Lower leg skin (tissue), 4 donors: ENCODE data around the gene HHIP. TPM values are rescaled to one million over a fixed set of nuclear protein-coding genes. Genes with fewer than 3 reads are reported as not detected.
"Not testable (repeated sequence)": the region's sequence is repeated elsewhere in the genome, so short reads cannot be mapped to it uniquely, and the experiment has no call there.

Source experiments
- DNase-seq, 2 donors: peaks; one replicate each; pipeline ENCODE4 v3.0.0-alpha.2; 2019; ENCODE audit warnings: low spot score in 2 of 2
- H3K4me3 ChIP-seq: fragments of 200-600 bp; sonication (generic); 2 replicates; pipeline ENCODE4 v1.5.1; 2017; ENCODE audit warnings: mild to moderate bottlenecking, low read depth; ENCODE audit not compliant: poor library complexity, severe bottlenecking
- CTCF ChIP-seq, 3 donors: fragments of 450-650 bp; IDR thresholded peaks; one replicate each; pipeline ENCODE4 v1.5.1; 2016; ENCODE audit warnings: antibody characterized with exemption in 3 of 3, mild to moderate bottlenecking in 3 of 3, moderate library complexity in 2 of 3
- POLR2A ChIP-seq, 2 donors: fragments of 450-650 bp; IDR thresholded peaks; one replicate each; pipeline ENCODE4 v1.6.1; 2016 to 2017; ENCODE audit warnings: antibody characterized with exemption in 2 of 2, mild to moderate bottlenecking in 1 of 2, moderate library complexity in 1 of 2
- WGBS, 2 donors: methylation state at CpG; one replicate each; pipeline ENCODE4 v1.1.5; 2018; 5-methylcytosine and 5-hydroxymethylcytosine counted together
- intact Hi-C: fragments of 100-400 bp; cut with DNase I; formaldehyde crosslinking; loops from one replicate; pipeline ENCODE4 v1.15.0; 2023; ENCODE audit warnings: low total_unique reads
- total RNA-seq, 4 donors: library from RNA; depleted of rRNA; stranded (reverse); fragments of >200 nt; gene quantifications; one replicate each; pipeline ENCODE4 v1.1.0, GENCODE V29; 2016

HHIP gene
- total RNA-seq, 4 donors from 2014 or later, result 0.03 to 0.04 TPM; not detected in 2

- H3K4me3 ChIP-seq, result no peak overlapping the region
- no peak for DNase-seq
- intact Hi-C loops, result no loop called here
- TF ChIP-seq POLR2A (IDR thresholded peaks at IDR 0.05) (no peak), CTCF (IDR thresholded peaks at IDR 0.05) (no peak)
- 71 to 77% methylated on average over 2 of the region's 2 CpGs for WGBS, 2 donors
These were observed 132.4 kb downstream of the HHIP start for GRCh38 chr4:144778364-144778763.

DNA sequence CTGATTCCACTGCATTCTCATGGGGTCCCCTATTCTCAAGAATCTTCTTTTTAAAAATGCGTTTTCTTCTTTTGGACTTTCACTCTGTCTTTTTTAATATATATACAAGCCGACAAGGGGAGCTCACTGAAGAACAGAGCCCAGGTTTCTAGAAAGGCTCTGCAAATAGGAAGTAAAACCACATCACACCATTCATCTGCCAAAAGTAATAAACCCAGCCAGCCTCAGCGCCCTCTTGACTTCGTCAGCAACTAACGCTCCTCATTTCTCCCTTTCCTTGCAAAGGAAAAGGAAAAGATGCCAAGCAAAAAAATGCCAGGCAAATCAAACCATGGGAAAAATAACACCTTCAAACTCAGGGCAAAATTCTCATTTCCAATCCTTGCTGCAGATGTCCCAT is 136.4 kb downstream of the HHIP start:
- no peak for DNase-seq
- 35 to 42% methylated on average over 5 of the region's 5 CpGs for WGBS, 2 donors
- intact Hi-C loops, result no loop called here
- TF ChIP-seq CTCF (IDR thresholded peaks at IDR 0.05) (no peak), POLR2A (IDR thresholded peaks at IDR 0.05) (no peak)
- no peak overlapping the region for H3K4me3 ChIP-seq

- no peak overlapping the region for H3K4me3 ChIP-seq
- TF ChIP-seq CTCF (IDR thresholded peaks at IDR 0.05) (no peak), POLR2A (IDR thresholded peaks at IDR 0.05) (no peak)
- no peak for DNase-seq
- WGBS, 2 donors, result 54 to 73% methylated on average over 3 of the region's 3 CpGs
- intact Hi-C loops, result no loop called here
These were observed 140.0 kb downstream of the HHIP start for GRCh38 chr4:144785961-144786360.

- DNase-seq, result no peak
- 73 to 74% methylated on average over 2 of the region's 2 CpGs for WGBS, 2 donors
- TF ChIP-seq POLR2A (IDR thresholded peaks at IDR 0.05) (no peak), CTCF (IDR thresholded peaks at IDR 0.05) (no peak)
- no peak overlapping the region for H3K4me3 ChIP-seq
- intact Hi-C loops, result no loop called here
These were observed 141.7 kb downstream of the HHIP start for GRCh38 chr4:144787365-144788258.

GRCh38 chr4:144788469-144788868 is 142.5 kb downstream of the HHIP start:
- TF ChIP-seq CTCF (IDR thresholded peaks at IDR 0.05), result no peak
- no peak for TF ChIP-seq POLR2A (IDR thresholded peaks at IDR 0.05)
- no peak overlapping the region for H3K4me3 ChIP-seq
- no peak for DNase-seq
- intact Hi-C loops, result no loop called here
- 41 to 47% methylated on average over 1 of the region's 1 CpG for WGBS, 2 donors

GRCh38 chr4:144791933-144792332 is 146.0 kb downstream of the HHIP start:
- peak in 1 of 2 donors; percentile 57 for DNase-seq
- WGBS, 2 donors, result 89 to 95% methylated on average over 8 of the region's 8 CpGs
- H3K4me3 ChIP-seq, intact Hi-C loops: not testable (repeated sequence)
